Stimulated activated CD8-positive, alpha-beta memory T cell treated with anti-CD3 and anti-CD28 coated beads, Interleukin-7, amount 100 ng/mL, for 48 hours (primary cell): ENCODE results near the gene JAKMIP3.
"Not testable (repeated sequence)": the region's sequence is repeated elsewhere in the genome, so short reads cannot be mapped to it uniquely, and the experiment has no call there.

Source experiments
- DNase-seq, 2 donors: peaks; one replicate each; pipeline ENCODE4 v3.0.0-alpha.2; 2020; ENCODE audit warnings: low read depth in 1 of 2; ENCODE audit errors: extremely low read depth in 1 of 2

Gene JAKMIP3

DNA sequence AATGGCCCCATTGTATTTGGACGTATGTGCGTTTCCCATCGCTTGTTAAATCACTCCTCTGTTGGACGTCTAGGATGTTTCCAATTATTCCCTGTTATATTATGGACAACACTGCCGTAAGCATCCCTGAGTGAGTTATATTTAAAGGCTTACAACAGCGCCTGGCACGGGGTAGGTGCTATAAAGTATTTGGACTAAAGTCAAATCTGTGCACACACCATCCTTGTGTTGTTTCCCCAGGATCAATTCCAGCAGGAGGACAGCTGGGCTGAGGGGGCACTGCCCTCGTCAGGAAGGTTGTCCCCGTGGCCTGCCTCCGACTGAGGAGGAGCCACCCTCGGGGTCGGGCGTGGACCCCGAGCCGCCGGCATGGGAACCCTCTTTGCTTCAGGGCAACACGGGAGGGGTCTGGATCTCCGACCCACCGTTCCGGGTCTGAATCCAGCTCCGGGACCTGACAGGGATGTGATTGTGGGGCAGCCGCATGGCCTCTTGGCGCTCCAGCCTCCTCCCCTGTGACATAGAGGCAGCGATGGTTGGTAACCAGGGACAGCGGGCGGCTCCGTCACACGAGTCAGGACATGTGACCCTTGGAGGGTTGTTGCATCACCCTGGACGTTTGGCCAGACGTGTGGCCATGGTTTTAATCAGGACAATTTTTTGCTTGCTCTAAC, 1.5 kb upstream of the JAKMIP3 start:
- no peak for DNase-seq

DNA sequence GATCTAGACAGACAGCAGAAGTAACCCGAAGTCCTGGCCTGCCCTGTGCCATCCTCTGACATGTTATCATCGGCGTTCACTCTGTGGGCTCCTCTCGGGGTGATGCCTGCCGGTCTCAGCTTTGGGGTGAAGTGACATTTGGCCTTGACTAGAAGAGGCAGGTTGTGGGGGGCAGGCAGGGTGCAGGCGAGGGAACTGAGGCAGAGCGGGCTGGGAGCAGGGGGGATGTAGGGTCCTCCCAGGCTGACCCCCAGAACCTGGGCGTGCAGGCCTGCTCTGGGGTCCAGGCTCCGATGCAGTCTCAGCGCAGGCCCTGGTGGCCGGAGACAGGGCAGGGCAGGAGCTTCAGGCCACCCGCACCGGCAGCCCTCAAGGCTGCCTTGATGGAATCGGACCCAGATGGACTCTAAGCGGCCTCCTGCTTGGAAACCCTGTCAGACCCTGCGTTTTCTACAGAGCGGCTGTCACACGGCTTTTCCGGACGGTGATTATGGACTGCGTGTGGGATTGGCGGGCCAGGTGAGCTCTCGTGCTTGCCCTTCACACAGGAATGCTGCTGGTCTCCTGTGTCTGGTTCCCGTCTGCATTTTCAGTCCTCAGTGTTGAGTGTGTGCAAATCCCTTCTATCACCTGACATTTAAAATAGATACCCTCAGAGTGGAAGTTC, 842 bp upstream of the JAKMIP3 start:
- DNase-seq, result no peak

DNA sequence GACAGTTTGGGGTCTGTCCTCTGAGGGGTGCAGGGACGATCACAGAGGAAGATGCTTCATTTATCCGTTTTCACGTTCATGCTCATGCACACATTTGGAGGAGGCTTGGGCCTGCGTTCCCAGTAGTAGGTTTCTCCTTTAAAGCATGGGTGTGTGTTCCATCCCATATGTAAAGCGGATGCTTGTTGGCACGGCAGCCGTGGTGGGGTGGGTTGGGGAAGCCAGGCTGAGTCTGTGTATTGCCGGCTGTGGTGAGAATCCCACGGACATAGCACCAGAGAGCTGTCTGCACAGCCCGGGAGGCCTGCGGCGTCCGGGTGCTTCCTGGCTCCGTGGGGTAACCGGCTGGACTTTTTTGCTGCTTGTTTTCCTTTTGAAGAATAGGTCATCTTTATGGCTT, 440 bp downstream of the JAKMIP3 start:
- no peak for DNase-seq

DNA sequence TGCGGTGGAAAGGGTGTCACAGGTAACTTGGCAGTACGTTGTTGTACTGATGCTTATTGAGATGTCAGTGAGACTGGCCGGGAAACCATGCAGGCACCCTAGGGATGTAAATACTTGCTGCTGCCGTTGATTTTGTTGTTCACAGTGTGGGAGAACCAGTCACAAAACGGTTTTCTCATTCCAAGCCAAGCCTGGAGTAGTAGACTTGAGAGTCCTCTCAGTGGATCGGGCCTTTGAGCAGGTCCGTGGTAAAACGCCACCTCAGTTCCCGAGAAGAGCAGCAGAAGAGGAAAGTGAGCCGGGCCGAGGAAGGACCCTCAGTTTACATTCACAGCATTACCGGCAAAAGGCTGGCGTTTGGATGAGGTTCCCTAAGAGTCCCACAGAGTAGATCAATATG, 1.1 kb downstream of the JAKMIP3 start:
- no peak for DNase-seq

DNA sequence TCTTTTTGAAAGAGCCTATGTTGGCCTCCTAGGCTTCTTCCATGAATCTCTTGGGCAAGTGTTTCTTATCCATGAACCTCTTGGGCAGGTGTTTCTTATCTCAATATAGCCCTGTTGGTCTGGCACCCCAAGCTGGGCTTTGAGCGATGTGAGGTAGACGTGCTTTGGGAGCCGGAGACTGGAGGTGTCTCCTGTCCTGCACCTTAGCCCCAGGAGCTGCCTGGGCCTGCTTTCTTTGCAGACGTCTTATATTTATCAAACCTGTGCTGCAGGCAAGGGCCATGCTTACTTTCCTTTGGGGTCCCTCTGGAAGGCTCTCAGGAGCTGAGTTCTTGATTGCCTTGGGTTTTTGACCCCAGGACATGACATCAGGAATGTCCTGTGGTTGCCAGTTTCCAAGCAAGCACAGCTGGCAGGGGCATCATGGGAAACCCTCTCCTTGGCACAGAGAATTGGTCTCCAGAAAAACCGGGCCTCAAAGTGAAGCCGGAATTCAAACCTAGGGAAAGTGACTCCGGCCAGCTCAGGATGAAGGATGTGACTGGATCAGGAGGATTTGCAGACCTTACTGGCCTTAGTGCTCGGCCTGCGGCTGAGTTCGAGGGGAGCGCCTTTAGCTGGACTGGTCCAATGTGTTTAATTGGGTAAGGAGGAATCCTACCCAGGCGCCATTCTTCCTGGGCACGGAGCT, 2.8 kb downstream of the JAKMIP3 start:
- no peak for DNase-seq

DNA sequence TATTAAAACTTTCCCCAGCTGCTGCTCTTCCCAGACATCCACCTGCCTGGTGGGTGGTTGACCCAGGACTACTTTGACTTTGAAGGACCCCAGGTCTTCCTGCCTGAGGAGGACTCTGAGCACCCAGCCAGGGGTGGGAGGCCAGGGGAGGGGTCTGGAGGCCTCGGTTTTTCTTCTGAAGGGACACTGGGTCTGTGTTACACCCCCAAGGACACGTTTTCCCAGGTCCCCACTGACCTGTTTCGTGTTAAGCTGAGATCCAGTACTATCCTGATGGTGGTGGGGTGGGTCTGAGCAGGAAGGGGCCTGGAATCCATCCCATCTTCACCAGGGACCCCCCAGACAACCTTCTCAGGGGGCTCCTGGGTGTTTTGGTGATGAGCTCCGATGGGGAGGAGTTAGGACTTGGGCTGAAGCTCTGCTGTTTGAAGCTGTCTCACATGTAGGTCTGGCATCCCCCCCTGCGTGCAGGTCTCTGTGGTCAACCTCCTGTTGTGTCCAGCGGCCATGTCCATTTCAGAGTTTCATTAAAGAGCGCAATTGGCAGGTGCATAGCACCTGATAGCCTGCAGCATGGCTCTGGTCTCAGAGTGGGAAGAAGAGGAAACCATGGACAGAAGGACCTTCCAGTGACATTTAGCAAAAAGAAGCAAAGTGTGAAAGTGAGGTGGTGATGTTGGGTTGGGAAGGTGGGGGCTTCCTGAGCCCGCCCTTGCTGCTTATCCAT, 3.5 kb downstream of the JAKMIP3 start:
- no peak for DNase-seq

DNA sequence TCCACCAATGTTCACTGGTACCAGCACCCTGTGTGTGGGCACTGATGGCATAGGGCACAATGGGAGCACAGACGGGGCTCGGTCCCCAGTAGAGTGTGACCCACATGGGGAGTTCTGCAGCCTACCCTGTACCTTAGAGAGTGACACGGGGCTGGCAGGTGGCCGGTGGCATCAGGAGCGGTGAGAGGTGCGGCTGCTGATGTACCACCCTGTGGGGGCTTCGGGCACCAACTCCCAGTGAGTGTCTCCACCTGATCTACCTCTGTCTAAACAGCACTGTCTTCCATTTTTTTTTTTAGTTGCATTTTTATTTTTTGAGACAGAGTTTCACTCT, 4.1 kb downstream of the JAKMIP3 start:
- DNase-seq, result no peak

DNA sequence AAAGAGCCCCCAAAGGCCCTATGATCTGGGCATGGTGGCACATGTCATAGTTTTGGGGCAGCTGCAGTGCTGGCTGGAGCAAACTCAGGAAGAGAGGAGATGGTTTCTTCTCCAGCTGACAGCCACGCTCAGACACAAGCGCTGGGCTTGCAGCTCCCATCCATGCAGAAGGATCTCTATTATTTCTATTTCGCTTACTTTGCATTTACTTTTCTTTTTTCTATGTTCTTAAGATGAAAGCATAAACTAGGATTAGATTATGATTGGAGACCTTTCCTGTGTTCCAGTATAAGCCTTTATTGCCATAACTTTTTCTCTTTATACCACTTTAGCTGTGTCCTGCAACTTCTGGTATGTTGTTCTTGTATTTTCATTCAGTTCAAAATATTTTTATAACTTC, 5.0 kb downstream of the JAKMIP3 start:
- DNase-seq, result no peak

DNA sequence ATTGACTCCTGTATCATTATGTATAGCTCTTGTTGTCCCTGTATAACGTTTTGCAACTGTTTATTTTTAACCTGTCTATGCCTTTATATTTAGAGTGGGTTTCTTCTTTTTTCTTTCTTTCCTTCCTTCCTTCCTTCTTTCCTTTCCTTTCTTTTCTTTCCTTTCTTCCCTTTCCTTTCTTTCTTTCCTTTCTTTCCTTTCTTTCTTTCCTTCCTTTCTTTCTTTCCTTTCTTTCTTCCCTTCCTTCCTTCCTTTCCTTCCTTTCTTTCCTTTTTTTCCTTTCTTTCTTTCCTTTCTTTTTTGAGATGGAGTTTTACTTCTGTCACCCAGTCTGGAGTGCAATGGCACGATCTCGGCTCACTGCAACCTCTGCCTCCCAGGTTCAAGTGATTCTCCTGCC, 5.9 kb downstream of the JAKMIP3 start:
- DNase-seq, result no peak

DNA sequence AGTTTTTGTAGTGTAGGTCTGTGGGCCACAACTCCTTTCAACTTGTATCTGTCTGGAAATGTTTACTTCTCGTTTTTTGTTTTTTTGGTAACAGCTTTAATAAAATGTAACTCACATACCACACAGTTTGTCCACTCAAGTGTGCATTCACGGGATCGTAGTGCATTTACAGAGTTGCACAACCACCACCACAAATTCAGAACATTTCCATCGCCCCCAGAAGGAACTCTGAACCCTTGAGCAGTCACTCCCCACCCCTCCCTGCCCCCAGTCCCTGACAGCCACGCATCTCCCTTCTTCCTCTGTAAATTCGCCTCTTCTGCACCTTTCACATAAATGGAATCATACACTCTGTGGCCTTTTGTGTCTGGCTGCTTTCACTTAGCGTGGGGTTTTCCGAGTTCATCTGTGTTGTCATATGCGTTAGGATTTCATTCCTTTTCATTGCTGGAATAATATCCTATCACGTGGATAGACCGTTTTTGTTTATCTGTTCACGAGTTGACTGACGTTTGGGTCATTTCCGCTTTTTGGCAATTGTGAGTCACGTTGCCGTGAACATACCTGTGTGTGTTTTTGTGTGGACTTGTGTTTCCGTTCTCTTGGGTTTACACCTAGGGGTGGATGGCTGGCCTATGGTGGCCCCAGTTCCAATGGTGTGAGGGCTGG, 10.3 kb downstream of the JAKMIP3 start:
- DNase-seq, result no peak

DNA sequence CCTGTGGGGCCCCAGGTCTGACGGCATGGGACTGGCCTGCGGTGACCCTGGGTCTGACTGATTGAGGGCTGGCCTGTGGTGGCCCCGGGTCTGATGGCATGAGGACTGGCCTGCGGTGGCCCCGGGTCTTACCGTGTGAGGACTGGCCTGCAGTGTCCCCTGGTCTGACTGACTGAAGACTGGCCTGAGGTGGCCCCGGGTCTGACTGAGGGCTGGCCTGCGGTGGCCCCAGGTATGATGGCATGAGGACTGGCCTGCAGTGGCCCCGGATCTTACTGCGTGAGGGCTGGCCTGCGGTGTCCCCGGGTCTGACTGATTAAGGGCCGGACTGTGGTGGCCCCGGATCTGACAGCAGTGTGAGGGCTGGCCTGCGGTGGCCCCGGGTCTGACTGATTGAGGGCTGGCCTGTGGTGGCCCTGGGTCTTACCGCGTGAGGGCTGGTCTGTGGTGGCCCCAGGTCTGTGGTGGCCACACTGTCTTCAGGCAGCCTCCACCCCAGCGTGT, 10.9 kb downstream of the JAKMIP3 start:
- no peak for DNase-seq

DNA sequence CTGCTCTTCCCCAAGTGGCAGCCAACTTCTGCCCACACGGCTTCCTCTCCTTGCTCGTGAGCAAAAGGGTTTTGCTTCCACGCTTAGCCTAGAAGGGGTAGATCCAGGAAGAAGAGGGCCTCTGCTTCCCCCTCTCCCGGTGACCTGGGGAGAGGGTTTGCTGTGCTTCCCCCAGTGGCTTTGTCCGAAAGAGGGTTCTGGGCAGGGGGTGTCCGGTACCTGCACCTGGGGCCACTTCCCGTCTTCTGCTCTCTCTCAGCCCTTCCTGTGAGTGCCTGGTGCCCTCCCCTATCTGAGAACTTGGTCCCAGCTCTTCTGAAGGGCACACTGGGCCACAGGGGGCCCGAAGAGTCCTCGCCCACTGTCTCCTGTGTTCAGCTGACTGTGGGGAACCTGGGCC, 11.3 kb downstream of the JAKMIP3 start:
- DNase-seq, result no peak

DNA sequence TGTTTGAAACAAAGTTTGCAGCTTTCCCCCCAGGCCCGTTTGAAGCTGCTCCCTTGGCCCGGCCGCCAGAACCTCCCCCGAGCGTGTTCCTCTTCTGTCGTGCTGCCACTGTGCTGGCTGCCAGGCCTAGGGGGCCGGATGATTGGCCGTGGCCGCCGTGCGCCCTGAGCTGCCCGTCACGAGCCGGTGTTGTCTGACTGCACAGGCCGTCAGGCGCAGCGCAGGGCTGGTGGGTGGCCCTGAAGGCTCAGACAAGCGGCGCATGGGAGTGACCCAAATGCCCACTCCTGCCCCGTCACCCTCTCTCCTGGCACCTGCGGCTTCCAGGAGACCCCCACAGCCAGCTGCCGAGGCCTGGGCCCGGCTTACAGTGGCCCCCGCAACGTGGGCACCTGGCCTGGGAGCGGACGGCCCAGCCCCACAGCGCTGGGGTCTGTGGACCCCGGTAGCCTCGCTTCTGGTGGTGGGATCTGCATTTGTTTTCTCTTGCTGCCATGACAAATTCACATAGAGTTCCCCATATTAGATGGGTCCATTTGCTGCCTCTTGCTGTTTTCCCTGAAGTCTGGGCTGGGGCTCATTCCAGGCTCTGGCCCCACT, 13.1 kb downstream of the JAKMIP3 start:
- no peak for DNase-seq

DNA sequence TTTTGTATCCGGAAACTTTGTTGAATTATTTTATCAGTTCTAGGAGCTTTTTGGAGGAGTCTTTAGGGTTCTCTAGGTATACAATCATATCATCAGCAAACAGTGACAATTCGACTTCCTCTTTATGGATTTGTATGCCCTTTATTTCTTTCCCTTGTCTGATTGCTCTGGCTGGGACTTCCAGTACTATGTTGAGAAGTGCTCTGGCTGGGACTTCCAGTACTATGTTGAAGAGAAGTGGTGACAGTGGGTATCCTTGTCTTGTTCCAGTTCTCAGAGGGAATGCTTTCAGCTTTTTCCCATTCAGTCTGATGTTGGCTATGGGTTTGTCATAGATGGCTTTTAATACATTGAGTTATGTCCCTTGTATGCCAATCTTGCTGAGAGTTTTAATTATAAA, 18.6 kb downstream of the JAKMIP3 start:
- DNase-seq, result not testable (repeated sequence)

DNA sequence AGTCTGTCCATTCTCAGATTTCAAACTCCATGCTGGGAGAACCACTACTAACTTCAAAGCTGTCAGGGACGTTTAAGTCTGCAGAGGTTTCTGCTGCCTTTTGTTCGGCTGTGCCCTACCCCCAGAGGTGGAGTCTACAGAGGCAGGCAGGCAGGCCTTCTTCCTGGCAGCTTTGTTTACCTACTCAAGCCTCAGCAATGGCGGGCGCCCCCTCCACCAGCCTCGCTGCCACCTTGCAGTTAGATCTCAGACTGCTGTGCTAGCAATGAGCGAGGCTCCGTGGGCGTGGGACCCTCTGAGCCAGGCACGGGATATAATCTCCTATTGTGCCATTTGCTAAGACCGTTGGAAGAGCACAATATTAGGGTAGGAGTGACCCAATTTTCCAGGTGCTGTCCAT, 27.5 kb downstream of the JAKMIP3 start:
- not testable (repeated sequence) for DNase-seq

DNA sequence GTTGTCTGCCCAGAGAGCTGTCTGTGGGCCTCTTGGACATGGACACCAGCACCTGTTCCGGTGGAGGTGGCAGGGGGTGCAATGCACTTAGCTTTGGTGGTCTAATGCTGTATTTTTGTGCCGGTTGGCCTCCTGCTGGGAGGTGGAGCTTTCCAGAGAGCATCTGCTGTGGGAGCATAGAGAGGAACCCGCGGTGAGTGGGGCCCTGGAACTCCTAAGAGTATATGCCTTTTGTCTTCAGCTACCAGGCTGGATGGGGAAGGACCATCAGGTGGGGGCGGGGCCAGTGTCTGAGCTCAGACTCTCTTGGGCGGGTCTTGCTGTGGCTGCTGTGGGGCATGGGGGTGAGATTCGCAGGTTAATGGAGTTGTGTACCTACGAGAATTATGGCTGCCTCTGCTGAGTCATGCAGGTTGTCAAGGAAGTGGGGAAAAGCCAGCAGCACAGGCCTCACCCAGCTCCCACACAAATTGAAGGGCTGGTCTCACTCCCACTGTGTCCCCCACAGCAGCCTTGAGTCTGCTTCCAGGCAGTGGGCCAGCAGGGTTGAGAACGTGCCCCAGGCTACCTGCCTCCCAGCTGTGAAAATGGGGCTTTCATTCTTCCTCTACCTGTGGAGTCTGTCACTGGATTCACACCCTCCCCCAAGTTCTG, 29.0 kb downstream of the JAKMIP3 start:
- no peak for DNase-seq

DNA sequence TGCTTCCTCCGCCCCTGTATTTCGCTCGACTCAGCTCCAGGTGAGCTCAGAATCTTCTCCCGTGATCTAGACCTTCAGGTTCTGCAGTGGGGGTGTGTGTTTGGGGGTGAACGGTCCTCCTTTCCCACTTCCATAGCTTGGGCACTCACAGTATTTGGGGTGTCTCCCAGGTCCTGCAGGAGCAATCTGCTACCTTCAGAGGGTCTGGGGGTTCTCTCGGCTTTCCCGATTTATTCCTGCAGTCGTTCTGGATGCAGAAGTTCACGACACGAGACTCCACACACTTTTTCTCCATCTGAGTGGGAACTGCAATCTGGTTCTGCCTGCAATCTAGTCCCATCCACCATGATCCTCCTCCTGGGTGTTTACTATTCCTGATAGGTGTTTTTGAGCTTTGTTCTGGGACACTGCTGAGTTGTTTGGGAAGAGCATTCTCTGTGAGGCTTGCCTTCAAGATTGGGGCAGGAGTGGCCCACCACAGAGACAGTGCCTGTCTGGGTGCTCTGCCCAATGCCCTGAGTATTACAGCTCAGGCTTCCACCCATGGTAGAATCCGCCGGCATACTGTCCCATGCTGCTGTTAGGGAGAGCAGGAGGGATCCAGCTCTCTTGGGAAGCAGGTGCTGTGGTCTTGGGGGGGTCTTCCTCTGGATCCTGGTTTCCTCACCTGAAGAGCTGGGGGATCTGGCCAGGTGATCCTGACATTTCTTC, 29.8 kb downstream of the JAKMIP3 start:
- DNase-seq, result no peak

DNA sequence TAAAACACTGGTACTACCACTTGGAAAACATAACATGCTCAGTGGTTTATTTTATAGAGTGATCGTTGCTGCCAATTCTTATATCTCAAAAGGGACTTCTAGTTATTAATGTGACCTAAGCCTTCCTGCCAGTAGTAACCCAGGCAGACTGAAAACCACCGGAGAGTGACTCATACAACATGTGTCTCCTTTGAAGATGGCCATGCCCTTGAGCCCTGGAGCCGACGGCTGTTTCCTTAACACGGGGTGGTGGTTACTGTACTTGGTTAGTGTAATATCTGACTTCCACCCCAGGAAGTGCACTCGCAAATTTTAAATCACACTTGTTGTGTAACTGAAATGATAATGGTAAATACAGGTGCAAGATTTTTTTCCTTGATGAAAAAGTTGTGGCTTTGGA, 30.5 kb downstream of the JAKMIP3 start:
- DNase-seq, result no peak

DNA sequence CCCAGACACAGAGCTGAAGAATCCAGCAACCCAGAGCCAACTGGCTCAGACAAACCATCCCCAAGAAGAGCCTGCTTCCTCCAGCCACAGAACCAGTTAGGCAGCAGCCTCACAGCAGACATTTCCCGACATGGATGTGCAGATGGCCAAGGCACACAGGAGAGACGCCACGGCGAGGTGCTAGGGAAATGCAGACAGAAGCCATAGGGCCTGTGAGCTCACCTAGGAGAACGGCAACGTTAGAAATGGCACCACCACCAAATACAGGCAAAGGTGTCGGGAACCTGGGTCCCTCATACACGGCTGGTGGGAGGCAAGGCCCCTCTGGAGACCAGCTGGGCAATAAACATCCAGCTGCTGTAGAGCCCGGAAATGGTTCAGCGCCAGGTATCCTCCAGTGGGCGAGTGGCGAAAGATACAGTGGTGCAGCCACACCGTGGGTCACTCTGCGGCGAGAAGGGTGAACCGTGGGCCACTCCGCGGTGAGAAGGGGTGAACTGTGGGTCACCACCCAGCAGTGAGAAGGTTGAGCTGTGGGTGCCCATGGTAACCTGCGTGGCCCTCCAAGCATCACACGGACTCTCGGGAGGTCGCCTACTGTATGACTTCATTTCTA, 31.2 kb downstream of the JAKMIP3 start:
- no peak for DNase-seq
